Skeletal muscle cell (primary cell): Measurements from ENCODE around the gene STAT1.
"Not testable (repeated sequence)": the region's sequence is repeated elsewhere in the genome, so short reads cannot be mapped to it uniquely, and the experiment has no call there.

ENCODE experiments used
- DNase-seq: peaks from one replicate; pipeline ENCODE4 v3.0.0-alpha.2; 2010; ENCODE audit warnings: low read depth
- H3K4me3 ChIP-seq: 2 replicates; pipeline ENCODE4 v1.5.1; 2011; ENCODE audit warnings: low read depth, mild to moderate bottlenecking, control low read depth, low read length, moderate library complexity

The STAT1 gene

GRCh38 chr2:191010887-191011885, 2.8 kb downstream of the STAT1 start:
- no peak overlapping the region for H3K4me3 ChIP-seq
- no peak for DNase-seq

DNA sequence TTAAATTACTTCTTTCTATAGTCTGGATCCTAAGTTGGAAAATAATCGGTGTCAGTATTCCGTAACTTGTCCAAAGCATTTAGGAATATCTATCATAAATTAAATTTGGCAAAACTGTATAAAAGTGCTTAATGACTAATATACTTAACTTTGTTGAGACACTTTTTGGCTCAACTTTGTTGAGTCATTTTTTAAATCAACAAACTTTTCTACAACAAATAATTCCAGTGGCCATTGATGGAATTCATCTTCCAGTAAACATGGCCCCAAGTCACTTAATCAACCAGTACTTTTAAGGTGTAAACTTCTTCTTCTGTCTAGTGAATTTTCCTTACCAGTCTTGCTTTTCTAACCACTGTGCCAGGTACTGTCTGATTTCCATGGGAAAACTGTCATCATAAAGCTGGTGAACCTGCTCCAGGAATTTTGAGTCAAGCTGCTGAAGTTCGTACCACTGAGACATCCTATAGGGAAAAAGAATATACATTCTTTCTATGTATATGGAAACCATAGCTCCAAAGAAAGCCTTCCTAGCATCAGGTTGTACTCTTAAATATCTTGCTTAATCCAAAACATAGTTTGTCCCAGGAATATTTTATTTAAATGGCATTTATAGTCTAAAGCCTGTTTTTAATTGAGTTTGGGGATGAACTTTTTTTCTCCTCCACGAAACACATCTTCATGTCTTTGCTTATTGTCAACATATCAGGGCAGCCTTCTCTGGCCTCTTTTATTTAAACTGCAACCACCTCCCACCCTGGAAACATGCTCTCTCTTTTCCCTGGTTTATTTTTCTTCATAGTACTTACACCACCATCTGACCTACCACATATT, 4.2 kb downstream of the STAT1 start:
- H3K4me3 ChIP-seq = no peak overlapping the region
- DNase-seq = no peak

- no peak for DNase-seq
- no peak overlapping the region for H3K4me3 ChIP-seq
Observed at GRCh38 chr2:191008286-191008685, 5.7 kb downstream of the STAT1 start.

- no peak for DNase-seq
Observed at GRCh38 chr2:191006997-191007783, 6.8 kb downstream of the STAT1 start.

GRCh38 chr2:191006297-191006696, 7.7 kb downstream of the STAT1 start:
- DNase-seq = no peak
- no peak overlapping the region for H3K4me3 ChIP-seq

More at GRCh38 chr2:191006997-191007783, 6.8 kb downstream of the STAT1 start:
- H3K4me3 ChIP-seq = no peak overlapping the region

DNA sequence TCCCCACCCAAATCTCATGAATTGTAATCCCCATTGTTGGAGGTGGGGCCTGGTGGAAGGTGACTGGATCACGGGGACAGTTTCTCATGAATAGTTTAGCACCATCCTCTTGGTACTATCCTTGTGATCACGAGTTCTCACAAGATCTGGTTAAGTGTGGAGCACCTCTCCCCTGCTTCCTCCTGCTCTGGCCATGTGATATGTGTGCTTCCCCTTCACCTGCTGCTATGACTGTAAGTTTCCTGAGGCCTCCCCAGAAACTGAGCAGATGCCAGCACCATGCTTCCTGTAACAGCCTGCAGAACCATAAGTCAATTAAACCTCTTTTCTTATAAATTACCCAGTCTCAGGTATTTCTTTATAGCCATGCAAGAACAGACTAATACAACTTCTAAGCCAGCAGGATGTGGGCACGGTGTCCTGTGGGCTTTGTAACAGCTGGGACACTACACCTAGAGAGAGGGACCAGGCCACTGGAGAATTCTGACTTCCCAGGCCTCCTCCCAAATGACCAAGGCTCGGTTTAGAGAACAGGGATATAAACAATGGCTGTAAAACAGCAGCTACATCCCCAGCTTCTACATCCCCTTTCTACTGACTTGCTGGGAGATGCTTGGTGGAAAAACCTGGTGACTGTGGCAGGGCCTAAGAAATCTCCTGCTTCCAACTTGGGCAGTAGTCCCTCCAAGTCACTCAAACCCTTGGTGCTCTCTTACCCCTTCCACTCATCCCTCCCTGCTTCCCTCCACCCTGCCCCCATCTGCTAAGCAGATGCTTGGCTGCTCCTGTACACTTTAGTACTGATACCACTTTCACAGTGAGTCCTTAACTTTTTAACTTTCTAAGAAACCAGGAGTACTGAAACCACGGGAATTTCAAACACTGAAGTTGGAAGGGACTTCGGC, 10.3 kb downstream of the STAT1 start:
- no peak overlapping the region for H3K4me3 ChIP-seq
- DNase-seq = no peak

DNA sequence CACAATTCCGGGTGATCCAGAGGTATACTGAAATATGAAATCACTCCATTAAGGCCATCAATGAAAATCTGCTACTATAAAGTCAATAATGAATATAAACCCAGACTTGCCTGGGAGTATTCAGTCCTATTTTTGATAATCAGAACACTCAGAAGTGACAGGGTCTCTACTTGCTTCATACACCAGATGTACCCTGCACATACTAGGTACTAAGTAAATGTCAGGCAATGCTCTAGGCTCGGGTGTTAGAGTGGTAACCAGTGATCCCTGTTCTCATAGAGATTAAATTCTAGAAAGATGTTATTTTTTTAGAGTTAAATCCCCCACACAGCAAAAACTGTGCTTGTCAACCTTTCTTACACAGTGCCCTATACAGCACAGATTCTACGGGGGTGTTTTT, 12.3 kb downstream of the STAT1 start:
- no peak overlapping the region for H3K4me3 ChIP-seq
- DNase-seq = no peak

GRCh38 chr2:191001032-191001431, 12.9 kb downstream of the STAT1 start:
- no peak for DNase-seq
- no peak overlapping the region for H3K4me3 ChIP-seq

GRCh38 chr2:190999949-191000665, 13.9 kb downstream of the STAT1 start:
- no peak for DNase-seq
- H3K4me3 ChIP-seq = no peak overlapping the region

GRCh38 chr2:190999058-190999457, 14.9 kb downstream of the STAT1 start:
- no peak overlapping the region for H3K4me3 ChIP-seq

GRCh38 chr2:190997526-190998113, 16.4 kb downstream of the STAT1 start:
- no peak overlapping the region for H3K4me3 ChIP-seq
- DNase-seq = no peak

More at GRCh38 chr2:190999058-190999457, 14.9 kb downstream of the STAT1 start:
- DNase-seq = no peak

GRCh38 chr2:190996947-190997346, 17.0 kb downstream of the STAT1 start:
- H3K4me3 ChIP-seq = no peak overlapping the region
- DNase-seq = no peak

- DNase-seq = no peak
- no peak overlapping the region for H3K4me3 ChIP-seq
Observed at GRCh38 chr2:190996338-190996946, 17.5 kb downstream of the STAT1 start.

DNA sequence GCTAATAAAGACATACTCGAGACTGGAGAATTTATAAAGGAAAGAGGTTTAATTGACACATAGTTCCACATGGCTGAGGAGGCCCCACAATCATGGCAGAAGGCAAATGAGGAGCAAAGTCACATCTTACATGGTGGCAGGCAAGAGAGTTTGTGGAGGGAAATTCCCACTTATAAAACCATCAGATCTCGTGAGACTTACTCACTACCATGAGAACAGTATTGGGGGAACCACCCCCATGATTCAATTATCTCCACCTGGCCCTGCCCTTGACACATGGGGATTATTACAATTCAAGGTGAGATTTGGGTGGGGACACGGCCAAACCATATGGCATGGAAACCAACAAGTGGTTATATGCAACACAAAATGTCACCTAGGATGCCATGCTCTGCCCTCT, 18.7 kb downstream of the STAT1 start:
- DNase-seq = not testable (repeated sequence)

DNA sequence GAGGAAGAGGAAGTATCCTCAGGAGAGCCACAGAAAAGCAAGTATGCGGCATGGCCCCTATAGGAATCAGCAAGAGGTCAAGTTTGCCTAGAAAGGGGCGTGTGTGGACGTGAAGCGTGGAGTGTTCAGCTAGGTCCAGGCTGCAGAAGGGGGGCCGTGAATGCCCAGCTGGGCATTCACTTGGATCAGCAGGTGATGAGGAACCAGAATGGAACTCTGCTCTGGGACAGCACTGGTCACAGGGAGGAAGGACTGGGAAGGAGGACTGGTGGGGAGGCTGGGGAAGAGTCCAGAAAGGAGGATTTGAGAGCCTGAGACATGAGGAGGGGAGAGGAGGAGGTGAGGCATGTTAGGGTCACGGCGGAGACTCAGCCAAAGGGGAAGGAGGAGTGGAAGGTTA, 19.8 kb downstream of the STAT1 start:
- H3K4me3 ChIP-seq = no peak overlapping the region
- DNase-seq = no peak

More for the DNA sequence above, 18.7 kb downstream of the STAT1 start:
- not testable (repeated sequence) for H3K4me3 ChIP-seq

DNA sequence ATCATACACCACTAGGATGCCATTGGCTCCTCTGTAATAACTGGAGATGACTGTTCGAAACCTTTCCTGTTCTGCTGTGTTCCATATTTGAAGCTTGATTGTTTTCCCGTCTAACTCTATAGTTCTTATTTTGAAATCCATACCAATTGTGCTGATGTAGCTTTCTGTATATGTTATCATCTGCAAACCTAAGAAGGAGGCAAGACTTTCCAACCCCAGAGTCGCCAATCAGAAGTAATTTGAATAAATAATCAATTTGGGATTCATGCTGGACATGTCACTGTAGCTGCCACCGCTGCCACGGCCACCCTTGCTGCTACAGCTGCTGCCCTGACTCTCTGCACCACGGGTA, 20.7 kb downstream of the STAT1 start:
- no peak for DNase-seq
- no peak overlapping the region for H3K4me3 ChIP-seq

- H3K4me3 ChIP-seq = no peak overlapping the region
- DNase-seq = no peak
Observed at GRCh38 chr2:190990132-190990531, 23.8 kb downstream of the STAT1 start.
